HepG2 (cell line): ENCODE data around the gene DAB2IP. TPM values are rescaled to one million over a fixed set of nuclear protein-coding genes. Genes with fewer than 3 reads are reported as not detected.

ENCODE experiments used
- ARID5B ChIP-seq: IDR thresholded peaks from 2 replicates; pipeline ENCODE4 v1.4.0; 2020; ENCODE audit warnings: mild to moderate bottlenecking, missing genetic modification reagents
- CENPBD1 ChIP-seq: sonication (generic); formaldehyde crosslinking; IDR thresholded peaks from 2 replicates; pipeline ENCODE4 v1.8.0; 2022; ENCODE audit warnings: missing genetic modification reagents, low read depth, mild to moderate bottlenecking, borderline replicate concordance
- FOXA3 ChIP-seq: IDR thresholded peaks from 2 replicates; pipeline ENCODE4 v1.6.1; 2016; ENCODE audit warnings: missing genetic modification reagents, missing compliant biosample characterization
- GABPA ChIP-seq, 2 experiments: IDR thresholded peaks; 2 replicates each; pipeline ENCODE4 v1.6.1; 2011 to 2016; ENCODE audit warnings: low read depth in 2 of 2, low read length in 1 of 2, missing biosample characterization in 1 of 2, missing genetic modification characterization in 1 of 2
- GTF2F1 ChIP-seq: fragments of 150-350 bp; IDR thresholded peaks from 2 replicates; pipeline ENCODE4 v1.6.1; 2014; ENCODE audit warnings: low read length
- HMGXB4 ChIP-seq, 2 experiments: sonication (generic) in 1 of 2; formaldehyde crosslinking in 1 of 2; IDR thresholded peaks; 2 replicates each; pipeline versions ENCODE4 v1.4.0 to v1.6.1; 2018 to 2020; ENCODE audit warnings: missing genetic modification reagents in 2 of 2, borderline replicate concordance in 1 of 2, low read depth in 1 of 2, mild to moderate bottlenecking in 1 of 2, missing biosample characterization in 1 of 2
- PAXIP1 ChIP-seq: sonication (generic); formaldehyde crosslinking; conservative IDR thresholded peaks from 2 replicates; pipeline ENCODE4 v1.4.0; 2020; ENCODE audit warnings: mild to moderate bottlenecking, missing genetic modification reagents, moderate library complexity
- POGZ ChIP-seq: sonication (generic); formaldehyde crosslinking; IDR thresholded peaks from 2 replicates; pipeline ENCODE4 v1.4.0; 2020; ENCODE audit warnings: mild to moderate bottlenecking, missing genetic modification reagents
- SOX5 ChIP-seq: IDR thresholded peaks from 2 replicates; pipeline ENCODE4 v1.6.1; 2016; ENCODE audit warnings: borderline replicate concordance
- ZNF281 ChIP-seq: sonication (generic); formaldehyde crosslinking; IDR thresholded peaks from 2 replicates; pipeline ENCODE4 v1.4.0; 2020; ENCODE audit warnings: missing genetic modification reagents, borderline replicate concordance
- polyA plus RNA-seq, 8 experiments: library from polyadenylated mRNA; depleted of rRNA in 3 of 8; stranded (reverse) in 7 of 8; unstranded in 1 of 8; fragments of >200 nt; fragmentation: Illumina TruSeq in 4 of 8; extraction: Trizol in 4 of 8; gene quantifications; 2 replicates each; pipeline versions ENCODE4 v1.2.1 to v1.2.3, GENCODE V29; 2011 to 2016; ENCODE audit warnings: low read depth in 4 of 8, missing spikeins in 1 of 8, mixed read lengths in 1 of 8; ENCODE audit not compliant: insufficient read depth in 1 of 8
- total RNA-seq, 5 experiments: library from RNA; depleted of rRNA; stranded (reverse); fragments of >200 nt; fragmentation: Illumina TruSeq; extraction: Trizol; gene quantifications; 2 replicates each; pipeline ENCODE4 v1.2.3, GENCODE V29; 2016; ENCODE audit warnings: low read depth in 1 of 5

DAB2IP gene
- total and polyA plus RNA-seq, 2 of the 13 experiments (the other 11 are each of a cell fraction or from before 2014, with no cell fraction given): 25.3 to 37.9 TPM

GRCh38 chr9:121738968-121739367 lies 87.5 kb downstream of the DAB2IP start (continued):
- TF ChIP-seq ZNF281 (CRISPR knock-in tag) (peak; percentile 49; the same call in 1 of the 2 replicates), GTF2F1 (no peak), HMGXB4 (CRISPR knock-in tag; IDR thresholded peaks at IDR 0.05; ENCODE audit: borderline replicate concordance in 1 of 2, low read depth in 1 of 2) (0 out of 4 replicates have a peak, but pooled peaks of 1 of the 2 experiments have one; percentile 38), CENPBD1 (CRISPR knock-in tag) (0 out of 2 replicates have a peak, but pooled peaks have one; percentile 41), ARID5B (CRISPR knock-in tag) (0 out of 2 replicates have a peak, but pooled peaks have one; percentile 25), PAXIP1 (CRISPR knock-in tag) (peak; percentile 61; the same call in 1 of the 2 replicates), FOXA3 (CRISPR knock-in tag) (0 out of 2 replicates have a peak, but pooled peaks have one; percentile 16), GABPA (IDR thresholded peaks at IDR 0.05; ENCODE audit: low read depth, low read length) (no peak), GABPA (CRISPR knock-in tag; IDR thresholded peaks at IDR 0.05; ENCODE audit: low read depth) (0 out of 2 replicates have a peak, but pooled peaks have one; percentile 12), POGZ (CRISPR knock-in tag) (0 out of 2 replicates have a peak, but pooled peaks have one; percentile 33), SOX5 (CRISPR knock-in tag) (peak; percentile 13; the same call in 1 of the 2 replicates)
